Upper lobe of right lung (tissue), 1 donor: ENCODE results near the gene PDE11A. TPM values are rescaled to one million over a fixed set of nuclear protein-coding genes. Genes with fewer than 3 reads are reported as not detected.

Experiments
- ATAC-seq: fragments of 200-7000 bp; cut with Tn5 transposase; one replicate; pipeline ENCODE4 v1.9.1; 2020; ENCODE audit warnings: mild to moderate bottlenecking, moderate library complexity
- DNase-seq: peaks from one replicate; pipeline ENCODE4 v3.0.0-alpha.2; 2020
- H3K27ac ChIP-seq: fragments of 200-600 bp; one replicate; pipeline ENCODE4 v1.8.0; 2022
- H3K27me3 ChIP-seq: fragments of 200-600 bp; one replicate; pipeline ENCODE4 v1.8.0; 2022; ENCODE audit warnings: mild to moderate bottlenecking
- H3K36me3 ChIP-seq: fragments of 200-600 bp; one replicate; pipeline ENCODE4 v1.8.0; 2022
- H3K4me1 ChIP-seq: fragments of 200-600 bp; one replicate; pipeline ENCODE4 v1.8.0; 2022
- H3K4me3 ChIP-seq: fragments of 200-600 bp; one replicate; pipeline ENCODE4 v1.8.0; 2022; ENCODE audit warnings: mild to moderate bottlenecking
- H3K9me3 ChIP-seq: fragments of 200-600 bp; one replicate; pipeline ENCODE4 v1.8.0; 2022
- intact Hi-C: fragments of 100-400 bp; cut with DNase I; formaldehyde crosslinking; loops from one replicate; pipeline ENCODE4 v1.11.0; 2022
- total RNA-seq: library from RNA; stranded (reverse); fragmentation: NEBNext Ultra II Directional; extraction: Animal tissue kit (Norgen Biotek cat#: 25700); gene quantifications from one replicate; pipeline ENCODE4 v1.2.1, GENCODE V29; 2021
- TF ChIP-seq, protein P1 (sequence below): fragments of 200-600 bp; IDR thresholded peaks from one replicate; pipeline ENCODE4 v1.8.0; 2022; ENCODE audit warnings: antibody characterized with exemption
- donor health status: DM: no; HTN: yes; CAD: no; lungs with severe emphysema.

PDE11A gene
- total RNA-seq, 1 donor from 2014 or later, result not detected

DNA sequence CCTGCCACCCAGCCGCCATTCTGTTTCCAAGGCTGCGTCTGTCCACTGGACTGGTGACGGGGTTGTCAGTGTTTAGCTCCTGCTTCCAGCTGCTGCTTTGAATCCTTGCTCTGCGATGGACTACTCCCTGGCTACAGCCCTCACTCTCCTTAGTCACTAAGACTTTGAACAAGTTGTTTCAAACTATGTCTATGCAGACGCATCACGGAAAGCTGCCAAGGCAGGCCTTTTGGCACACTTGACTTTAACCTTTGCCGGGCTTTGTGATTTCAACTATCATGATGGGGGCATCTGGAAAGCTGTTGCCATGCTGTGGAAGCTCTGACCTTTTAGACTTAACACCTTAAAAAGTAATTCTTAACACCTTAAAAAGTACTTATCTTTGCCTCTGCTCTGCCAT lies 54.4 kb downstream of the PDE11A start:
- ATAC-seq (no peak), DNase-seq (no peak)
- no peak overlapping the region for H3K4me3 ChIP-seq
- no peaks in the 10 kb centered on the region for H3K9me3 ChIP-seq
- no peaks in the 10 kb centered on the region for H3K27me3 ChIP-seq
- no peaks in the 10 kb centered on the region for H3K4me1 ChIP-seq
- TF ChIP-seq, protein P1, sequence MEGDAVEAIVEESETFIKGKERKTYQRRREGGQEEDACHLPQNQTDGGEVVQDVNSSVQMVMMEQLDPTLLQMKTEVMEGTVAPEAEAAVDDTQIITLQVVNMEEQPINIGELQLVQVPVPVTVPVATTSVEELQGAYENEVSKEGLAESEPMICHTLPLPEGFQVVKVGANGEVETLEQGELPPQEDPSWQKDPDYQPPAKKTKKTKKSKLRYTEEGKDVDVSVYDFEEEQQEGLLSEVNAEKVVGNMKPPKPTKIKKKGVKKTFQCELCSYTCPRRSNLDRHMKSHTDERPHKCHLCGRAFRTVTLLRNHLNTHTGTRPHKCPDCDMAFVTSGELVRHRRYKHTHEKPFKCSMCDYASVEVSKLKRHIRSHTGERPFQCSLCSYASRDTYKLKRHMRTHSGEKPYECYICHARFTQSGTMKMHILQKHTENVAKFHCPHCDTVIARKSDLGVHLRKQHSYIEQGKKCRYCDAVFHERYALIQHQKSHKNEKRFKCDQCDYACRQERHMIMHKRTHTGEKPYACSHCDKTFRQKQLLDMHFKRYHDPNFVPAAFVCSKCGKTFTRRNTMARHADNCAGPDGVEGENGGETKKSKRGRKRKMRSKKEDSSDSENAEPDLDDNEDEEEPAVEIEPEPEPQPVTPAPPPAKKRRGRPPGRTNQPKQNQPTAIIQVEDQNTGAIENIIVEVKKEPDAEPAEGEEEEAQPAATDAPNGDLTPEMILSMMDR, result no peak
- intact Hi-C loops, result no loop called here
- H3K36me3 ChIP-seq, result no peaks in the 10 kb centered on the region
- no peak overlapping the region for H3K27ac ChIP-seq

DNA sequence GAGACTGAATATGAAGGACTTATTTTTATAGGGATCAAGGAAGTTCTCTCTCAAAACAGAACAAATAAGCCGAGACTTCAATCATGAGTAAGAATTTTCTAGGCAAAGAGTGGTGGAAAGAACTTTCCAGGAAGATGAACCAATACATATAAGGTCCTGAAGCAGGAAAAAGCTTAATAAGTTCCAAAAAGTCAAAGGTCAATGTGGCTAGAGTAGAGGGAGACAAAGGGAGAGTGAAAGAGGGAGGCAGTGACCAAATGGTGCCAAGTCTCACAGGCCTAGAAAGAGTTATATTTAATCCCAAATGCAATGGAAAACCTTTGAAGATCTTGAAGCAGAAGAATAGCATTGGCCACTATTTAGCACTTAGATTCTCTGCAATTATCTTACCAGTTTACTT lies 56.0 kb downstream of the PDE11A start:
- H3K9me3 ChIP-seq, result no peaks in the 10 kb centered on the region
- no peak overlapping the region for H3K27ac ChIP-seq
- H3K36me3 ChIP-seq, result no peaks in the 10 kb centered on the region
- intact Hi-C loops, result no loop called here
- no peaks in the 10 kb centered on the region for H3K4me1 ChIP-seq
- H3K27me3 ChIP-seq, result no peaks in the 10 kb centered on the region
- ATAC-seq (no peak), DNase-seq (no peak)
- no peak overlapping the region for H3K4me3 ChIP-seq
- TF ChIP-seq, protein P1, result no peak

DNA sequence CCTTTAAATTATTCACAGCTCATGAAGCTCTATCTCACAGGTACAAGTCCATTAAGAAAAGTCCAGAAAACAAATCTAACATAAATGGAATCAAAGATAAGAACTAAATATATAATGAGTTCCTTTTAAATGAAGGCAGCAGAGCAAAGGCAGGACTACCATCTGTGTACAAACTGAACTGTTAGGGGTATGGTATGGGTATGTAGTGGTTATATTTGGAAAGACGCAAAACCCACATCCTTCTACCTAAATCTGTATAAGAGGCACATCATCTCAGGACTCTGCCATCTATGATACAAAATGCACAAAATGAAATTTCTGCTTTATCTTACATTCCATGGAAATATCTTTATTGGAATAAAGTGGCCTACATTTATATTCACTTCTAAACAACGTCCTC lies 59.9 kb downstream of the PDE11A start:
- Histone ChIP-seq H3K27ac (no peak overlapping the region), H3K4me1 (no peaks in the 10 kb centered on the region), H3K27me3 (no peaks in the 10 kb centered on the region), H3K4me3 (no peak overlapping the region), H3K36me3 (no peaks in the 10 kb centered on the region), H3K9me3 (no peaks in the 10 kb centered on the region)
- DNase-seq (no peak), ATAC-seq (no peak)
- intact Hi-C loops, result no loop called here
- TF ChIP-seq, protein P1, result no peak

DNA sequence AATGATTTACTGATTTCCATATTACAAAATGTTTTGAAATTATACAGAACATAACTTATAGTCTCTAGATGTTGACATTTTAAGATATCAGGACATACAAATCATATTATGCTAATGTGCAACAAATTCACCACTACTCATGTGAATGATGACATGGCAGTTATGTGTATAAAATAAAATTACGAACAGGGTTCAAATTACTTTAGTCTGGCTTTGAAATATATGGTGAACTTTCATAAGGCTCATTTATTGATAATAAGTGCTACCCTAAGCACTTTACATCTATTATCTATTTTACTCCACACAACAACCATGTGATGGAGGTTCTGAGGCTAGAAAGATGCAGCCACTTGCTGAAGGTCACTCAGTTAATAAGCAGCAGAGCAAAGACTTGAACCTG lies 62.8 kb downstream of the PDE11A start:
- Histone ChIP-seq H3K4me1 (no peaks in the 10 kb centered on the region), H3K9me3 (no peaks in the 10 kb centered on the region), H3K27ac (no peak overlapping the region), H3K36me3 (no peaks in the 10 kb centered on the region), H3K27me3 (no peaks in the 10 kb centered on the region), H3K4me3 (no peak overlapping the region)
- intact Hi-C loops, result no loop called here
- no peak for DNase-seq
- TF ChIP-seq, protein P1, result no peak
- ATAC-seq, result no peak

DNA sequence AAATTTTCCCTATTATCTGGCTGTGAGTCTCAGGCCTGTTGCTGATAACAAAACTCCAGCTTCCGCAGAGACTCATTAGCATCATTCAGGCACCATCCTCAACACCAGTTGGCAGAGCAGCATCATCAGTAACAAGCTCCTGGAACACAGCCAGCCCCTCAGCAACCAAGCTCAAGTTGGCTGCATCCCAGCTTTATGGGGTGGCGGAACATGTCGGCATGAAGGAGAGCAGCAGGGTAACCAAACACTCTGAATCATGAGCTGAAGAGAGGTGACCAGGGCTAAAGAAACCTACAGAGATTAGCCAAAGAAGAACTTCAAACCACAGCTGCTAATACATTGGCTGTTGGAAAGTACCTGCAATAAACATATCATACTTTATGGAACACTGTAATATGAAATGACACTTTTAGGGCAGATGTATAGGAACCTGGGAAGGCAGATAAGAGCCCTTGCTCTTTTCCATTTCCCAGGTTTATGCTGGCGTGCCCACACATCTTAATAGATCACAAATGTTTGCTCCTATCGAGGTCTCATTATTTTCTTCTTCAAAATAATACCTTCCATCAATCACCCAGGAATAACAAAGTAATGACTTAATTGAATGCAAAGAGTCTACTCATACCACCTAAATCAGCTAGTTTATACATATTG lies 63.8 kb downstream of the PDE11A start:
- H3K4me1 ChIP-seq, result no peaks in the 10 kb centered on the region
- H3K36me3 ChIP-seq, result no peaks in the 10 kb centered on the region
- H3K4me3 ChIP-seq, result no peak overlapping the region
- H3K27ac ChIP-seq, result no peak overlapping the region
- intact Hi-C loops, result no loop called here
- no peak for DNase-seq
- H3K27me3 ChIP-seq, result no peaks in the 10 kb centered on the region
- no peak for ATAC-seq
- TF ChIP-seq, protein P1, result no peak
- H3K9me3 ChIP-seq, result no peaks in the 10 kb centered on the region

DNA sequence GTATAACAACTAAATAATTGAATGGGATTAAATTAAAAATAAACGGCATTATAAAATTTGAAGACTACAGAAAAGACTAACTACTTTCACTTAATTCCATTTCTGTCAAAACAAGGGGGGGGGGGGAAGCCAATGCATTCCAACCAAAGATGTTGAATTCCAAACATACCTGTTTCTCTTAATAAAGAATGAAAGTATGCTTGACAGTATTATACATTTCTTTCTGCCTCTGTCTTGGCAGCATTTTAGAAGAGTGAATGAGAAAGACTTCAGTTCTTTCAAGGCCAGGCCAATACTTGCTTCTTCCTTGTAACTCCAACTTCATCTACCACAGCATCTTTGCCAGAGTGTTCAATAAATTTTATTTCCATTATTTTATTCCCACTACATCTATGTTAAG lies 65.9 kb downstream of the PDE11A start:
- Histone ChIP-seq H3K36me3 (no peaks in the 10 kb centered on the region), H3K27ac (no peak overlapping the region), H3K4me1 (no peaks in the 10 kb centered on the region), H3K4me3 (no peak overlapping the region), H3K9me3 (no peaks in the 10 kb centered on the region), H3K27me3 (no peaks in the 10 kb centered on the region)
- DNase-seq, result no peak
- ATAC-seq, result no peak
- TF ChIP-seq, protein P1, result no peak
- intact Hi-C loops, result no loop called here
